ENCODE data around the gene IQUB. TPM values are rescaled to one million over a fixed set of nuclear protein-coding genes. Genes with fewer than 3 reads are reported as not detected.
"Not testable (repeated sequence)": the region's sequence is repeated elsewhere in the genome, so short reads cannot be mapped to it uniquely, and the experiment has no call there.

IQUB gene
- total and polyA plus RNA-seq, 8 donors, result 0.87 to 3.8 (median 2.1) TPM

GRCh38 chr7:123557398-123558288 is 23.2 kb upstream of the IQUB start, which contains the start of gene NDUFA5:
Gene NDUFA5, minus strand, starts transcription at chr7:123557818. Its CDS starts 23 bp downstream, at chr7:123557795.
- H3K4me1 ChIP-seq, result peaks cover 9 to 33% of the 10 kb centered on the region in 2 donors
- intact Hi-C loops (cut with DNase I), result no loop called here
- TF ChIP-seq CTCF (IDR thresholded peaks at IDR 0.05), result no peak

GRCh38 chr7:123557016-123557397 is 22.6 kb upstream of the IQUB start:
- peaks cover 9 to 33% of the 10 kb centered on the region in 2 donors for H3K4me1 ChIP-seq
- H3K36me3 ChIP-seq, result peaks cover 0 to 11% of the 10 kb centered on the region in 2 donors
- peak overlapping the region; percentile 85 for H3K27ac ChIP-seq
- DNase-seq (peak in 1 of 4 donors; percentile 23), ATAC-seq (peak; percentile 48)
- intact Hi-C loops (cut with DNase I), result no loop called here
- peak overlapping the region; percentile 62 to 65 for H3K4me3 ChIP-seq
- H3K27me3 ChIP-seq, result no peaks in the 10 kb centered on the region
- H3K9me3 ChIP-seq, result no peaks in the 10 kb centered on the region
- TF ChIP-seq CTCF (IDR thresholded peaks at IDR 0.05), result no peak

More at GRCh38 chr7:123557398-123558288, 23.2 kb upstream of the IQUB start, which contains the start of gene NDUFA5:
- Histone ChIP-seq H3K4me3 (peak within 1 kb of the TSS; percentile 62 to 65), H3K36me3 (peaks cover 0 to 6% of the 10 kb centered on the region in 2 donors), H3K27me3 (no peaks in the 10 kb centered on the region), H3K27ac (peak within 1 kb of the TSS; percentile 85), H3K9me3 (no peaks in the 10 kb centered on the region)
- ATAC-seq, result peak; percentile 100
- DNase-seq, result peak; percentile 93 to 99 (median 98)

- TF ChIP-seq CTCF (IDR thresholded peaks at IDR 0.05), result no peak
- no peak for ATAC-seq
- H3K27me3 ChIP-seq, result no peaks in the 10 kb centered on the region
- H3K27ac ChIP-seq, result no peak overlapping the region
- no peak overlapping the region for H3K4me3 ChIP-seq
- H3K4me1 ChIP-seq, result peaks cover 9 to 33% of the 10 kb centered on the region in 2 donors
- H3K9me3 ChIP-seq, result no peaks in the 10 kb centered on the region
- intact Hi-C loops (cut with DNase I), result no loop called here
- DNase-seq, result no peak
- H3K36me3 ChIP-seq, result peaks cover 0 to 16% of the 10 kb centered on the region in 2 donors
Observed at GRCh38 chr7:123555484-123555883, 21.1 kb upstream of the IQUB start.

- H3K27me3 ChIP-seq, result no peaks in the 10 kb centered on the region
- intact Hi-C loops (cut with DNase I), result no loop called here
- ATAC-seq (no peak), DNase-seq (no peak)
- no peak overlapping the region for H3K27ac ChIP-seq
- no peaks in the 10 kb centered on the region for H3K9me3 ChIP-seq
- H3K36me3 ChIP-seq, result peaks cover 0 to 33% of the 10 kb centered on the region in 2 donors
- no peak overlapping the region for H3K4me3 ChIP-seq
- H3K4me1 ChIP-seq, result peaks cover 9 to 30% of the 10 kb centered on the region in 2 donors
- TF ChIP-seq CTCF (IDR thresholded peaks at IDR 0.05), result no peak
Observed at GRCh38 chr7:123553159-123553558, 18.8 kb upstream of the IQUB start.

- no peak for ATAC-seq
Observed at GRCh38 chr7:123552641-123553040, 18.2 kb upstream of the IQUB start.

GRCh38 chr7:123552134-123552533 is 17.7 kb upstream of the IQUB start:
- peaks cover 0 to 33% of the 10 kb centered on the region in 2 donors for H3K36me3 ChIP-seq
- intact Hi-C loops (cut with DNase I); DNase-seq; H3K4me3 ChIP-seq; H3K9me3 ChIP-seq; H3K27ac ChIP-seq; H3K27me3 ChIP-seq; ATAC-seq: not testable (repeated sequence)
- H3K4me1 ChIP-seq, result peaks cover 9 to 29% of the 10 kb centered on the region in 2 donors

More at GRCh38 chr7:123552641-123553040, 18.2 kb upstream of the IQUB start:
- Histone ChIP-seq H3K27ac (no peak overlapping the region), H3K36me3 (peaks cover 0 to 33% of the 10 kb centered on the region in 2 donors), H3K9me3 (no peaks in the 10 kb centered on the region), H3K4me1 (peaks cover 9 to 29% of the 10 kb centered on the region in 2 donors), H3K4me3 (no peak overlapping the region), H3K27me3 (no peaks in the 10 kb centered on the region)
- no peak for TF ChIP-seq CTCF (IDR thresholded peaks at IDR 0.05)
- intact Hi-C loops (cut with DNase I), result no loop called here
- DNase-seq, result no peak

All from left lung (tissue), 10 donors.